ENCODE data around the gene SCARF2. TPM values are rescaled to one million over a fixed set of nuclear protein-coding genes. Genes with fewer than 3 reads are reported as not detected.
A peak's percentile ranks its signal among the peaks of the same experiment; 100 is the strongest.

The SCARF2 gene
- total RNA-seq, 1 donor from 2014 or later = 30.6 TPM

- DNase-seq (ENCODE audit: low spot score) (peak; percentile 62), ATAC-seq (no peak)
- intact Hi-C loops (cut with DNase I) = no loop called here
These were observed 6.0 kb downstream of the SCARF2 start for GRCh38 chr22:20431511-20432192.

DNA sequence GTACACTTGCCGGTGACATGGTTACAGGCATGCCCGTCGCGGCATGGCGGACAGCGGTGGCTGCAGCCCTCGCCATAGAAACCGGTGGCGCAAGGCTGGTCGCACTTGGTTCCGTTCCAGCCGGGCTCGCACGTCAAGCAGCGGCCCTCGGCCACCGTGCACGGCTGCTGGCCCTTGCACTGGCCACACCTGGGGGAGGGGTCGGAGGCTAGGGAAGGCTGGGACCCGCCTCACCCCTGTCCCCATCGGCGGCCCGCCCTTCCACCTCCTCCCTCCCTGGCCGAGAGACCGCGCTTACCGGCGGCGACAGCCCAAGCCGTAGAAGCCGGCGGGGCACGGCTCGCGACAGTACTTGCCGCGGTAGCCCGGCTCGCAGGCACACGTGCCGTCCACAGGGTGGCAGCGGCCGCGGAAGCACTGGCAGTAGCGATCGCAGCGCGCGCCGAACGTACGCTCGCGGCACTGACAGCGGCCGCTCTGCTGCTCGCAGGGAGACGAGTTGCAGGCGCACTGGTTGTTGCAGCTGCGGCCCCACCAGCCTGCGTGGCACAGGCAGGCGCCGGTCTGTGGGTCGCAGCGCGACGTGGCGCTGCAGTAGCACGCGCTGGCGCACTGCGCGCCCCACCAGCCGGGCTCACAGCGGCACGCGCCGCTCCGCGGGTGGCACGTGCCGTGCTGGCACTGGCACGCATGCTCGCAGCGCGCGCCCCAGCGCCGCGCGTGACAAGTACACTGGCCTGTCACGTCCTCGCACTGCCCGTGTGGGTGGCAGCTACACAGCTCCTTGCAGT lies 6.7 kb downstream of the SCARF2 start:
- intact Hi-C loops (cut with DNase I) = no loop called here
- ATAC-seq (no peak), DNase-seq (ENCODE audit: low spot score) (peak; percentile 63)

- intact Hi-C loops (cut with DNase I) = no loop called here
- ATAC-seq (no peak), DNase-seq (ENCODE audit: low spot score) (peak; percentile 50)
These were observed 7.4 kb downstream of the SCARF2 start for GRCh38 chr22:20430101-20430719.

- peak; percentile 40 for ATAC-seq
- intact Hi-C loops (cut with DNase I) = loop anchor here (10.0 kb wide), 2 partner anchors 65 to 145 kb away; partner anchors contain the start of gene KLHL22
- DNase-seq (ENCODE audit: low spot score) = peak; percentile 80
These were observed 8.1 kb downstream of the SCARF2 start for GRCh38 chr22:20429254-20430100.

DNA sequence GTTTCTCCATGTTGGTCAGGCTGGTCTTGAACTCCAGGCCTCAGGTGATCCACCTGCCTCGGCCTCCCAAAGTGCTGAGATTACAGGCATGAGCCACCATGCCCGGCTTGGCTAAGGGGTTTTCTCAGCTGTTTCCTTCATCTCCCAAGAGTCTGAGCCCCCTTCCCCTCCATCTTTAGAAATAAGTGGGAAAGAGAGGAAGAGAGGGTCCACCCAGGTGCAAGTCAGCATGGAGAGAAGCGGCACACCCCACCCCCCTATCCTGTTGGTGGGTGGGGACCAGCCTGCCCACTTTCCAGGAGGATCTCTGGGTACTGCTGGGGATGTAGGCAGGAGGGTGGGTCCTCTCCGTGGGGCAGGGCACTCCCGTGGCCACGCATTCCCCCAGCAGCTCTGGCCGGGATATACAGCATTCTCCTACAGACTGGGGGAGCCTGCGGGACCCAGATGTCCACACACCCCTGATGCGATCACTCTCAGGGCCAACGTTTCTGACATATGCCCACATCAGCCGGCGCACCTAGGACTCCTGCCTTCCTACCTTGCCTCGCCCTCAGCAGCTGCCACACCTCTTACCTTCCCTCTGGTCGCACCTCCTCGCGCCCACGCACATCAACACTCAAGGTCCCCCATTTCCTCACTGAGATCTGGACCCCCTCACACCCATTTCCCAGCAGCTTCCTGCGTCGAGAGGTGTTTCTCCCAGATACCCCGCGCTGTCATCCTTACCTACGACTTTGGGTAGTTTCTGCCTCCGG lies 8.9 kb downstream of the SCARF2 start:
- DNase-seq (ENCODE audit: low spot score) (peak; percentile 48), ATAC-seq (no peak)
- intact Hi-C loops (cut with DNase I) = loop anchor here (10.0 kb wide), 2 partner anchors 66 to 146 kb away; partner anchors contain the start of gene KLHL22

- ATAC-seq (no peak), DNase-seq (ENCODE audit: low spot score) (peak; percentile 39)
- intact Hi-C loops (cut with DNase I) = loop anchor here (10.0 kb wide), 2 partner anchors 67 to 147 kb away; partner anchors contain the start of gene KLHL22
These were observed 9.6 kb downstream of the SCARF2 start for GRCh38 chr22:20427945-20428417.

DNA sequence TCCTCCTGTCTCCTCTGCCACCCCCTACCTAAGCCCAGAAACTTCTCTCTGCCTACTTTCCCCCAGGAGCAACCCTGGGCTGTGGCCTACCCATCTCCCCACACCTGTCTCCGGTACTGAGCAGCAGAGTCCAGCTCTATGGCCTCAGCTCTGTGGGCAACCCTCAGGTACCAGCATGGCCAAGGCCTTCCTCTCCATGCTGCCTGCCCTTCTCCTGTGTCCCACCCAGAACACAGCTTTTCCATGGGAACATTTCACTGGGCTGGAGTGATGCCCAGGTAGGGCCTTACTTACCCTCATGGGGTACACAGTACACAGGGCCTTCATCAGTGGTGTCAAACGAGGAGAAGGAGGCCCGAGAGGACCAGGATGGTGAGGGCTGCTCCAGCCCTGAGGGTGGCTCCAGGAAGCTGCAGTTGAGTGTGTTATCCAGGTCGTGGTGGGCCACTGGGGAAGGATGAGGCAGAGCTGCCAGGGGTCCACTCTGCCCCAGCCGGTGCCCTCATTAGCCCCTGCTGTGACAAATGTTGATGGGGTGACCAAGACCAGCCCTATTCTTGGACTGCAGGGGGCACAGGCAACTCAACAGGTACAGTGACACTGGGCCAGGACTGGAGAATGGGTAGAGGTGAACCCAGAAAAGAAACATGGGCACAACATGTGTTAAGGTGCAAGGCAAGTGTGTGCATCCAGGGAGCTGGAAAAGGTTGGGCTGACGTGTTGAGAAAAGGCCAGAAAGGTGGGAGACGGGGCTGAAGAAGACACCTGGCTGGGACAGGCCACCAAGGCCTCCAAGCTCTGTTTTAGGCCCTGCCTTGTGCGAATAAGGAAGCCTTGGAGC lies 10.3 kb downstream of the SCARF2 start:
- ATAC-seq (no peak), DNase-seq (ENCODE audit: low spot score) (no peak)
- intact Hi-C loops (cut with DNase I) = loop anchor here (10.0 kb wide), 2 partner anchors 67 to 147 kb away; partner anchors contain the start of gene KLHL22

DNA sequence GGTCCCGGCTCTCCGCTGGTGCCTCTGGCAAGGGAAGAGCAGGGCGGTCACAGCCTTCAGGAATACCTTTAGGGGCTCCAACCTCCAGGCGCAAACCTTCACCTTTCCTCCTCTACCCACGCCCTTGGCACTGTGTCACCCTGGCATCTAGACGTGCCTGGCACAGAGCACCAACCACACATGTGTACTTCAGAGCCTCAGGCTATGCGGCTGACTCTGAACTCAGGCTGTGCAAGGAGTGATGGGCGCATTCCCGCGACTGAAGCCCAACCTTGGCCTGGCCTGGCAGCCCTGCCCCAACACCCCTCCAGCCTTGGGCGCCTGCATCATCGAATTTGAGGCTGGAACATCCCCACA lies 11.4 kb downstream of the SCARF2 start:
- DNase-seq (ENCODE audit: low spot score) = no peak
- intact Hi-C loops (cut with DNase I) = loop anchor here (10.0 kb wide), 2 partner anchors 69 to 149 kb away; partner anchors contain the start of gene KLHL22
- ATAC-seq = no peak

- DNase-seq (ENCODE audit: low spot score) (no peak), ATAC-seq (no peak)
- intact Hi-C loops (cut with DNase I) = loop anchor here (10.0 kb wide), 2 partner anchors 69 to 149 kb away; partner anchors contain the start of gene KLHL22
These were observed 11.9 kb downstream of the SCARF2 start for GRCh38 chr22:20425566-20426258.

- no peak for ATAC-seq
- intact Hi-C loops (cut with DNase I) = loop anchor here (5.0 to 10.0 kb wide), 3 partner anchors 32 to 150 kb away; partner anchors contain the start of gene KLHL22
- no peak for DNase-seq (ENCODE audit: low spot score)
These were observed 12.6 kb downstream of the SCARF2 start for GRCh38 chr22:20424932-20425565.

DNA sequence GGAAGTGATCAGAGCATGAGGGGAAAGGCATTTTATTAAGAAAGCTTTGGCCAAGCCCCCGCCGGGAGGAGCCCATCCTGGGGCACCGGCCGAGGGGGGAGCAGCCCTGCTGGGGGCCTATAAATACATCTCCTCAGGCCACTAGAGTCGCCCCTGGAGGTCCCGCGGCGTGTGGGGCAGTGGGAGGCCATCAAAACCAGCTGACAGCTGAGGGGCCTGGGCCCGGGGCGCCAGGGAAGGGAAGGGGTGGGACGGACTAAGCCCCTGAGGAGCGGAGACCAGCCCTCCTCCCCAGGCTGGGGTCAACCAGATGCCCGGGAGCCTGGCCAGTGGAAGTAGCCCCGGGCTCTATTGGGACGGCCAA lies 13.1 kb downstream of the SCARF2 start:
- no peak for DNase-seq (ENCODE audit: low spot score)
- intact Hi-C loops (cut with DNase I) = loop anchor here (5.0 to 10.0 kb wide), 3 partner anchors 33 to 150 kb away; partner anchors contain the start of gene KLHL22
- peak; percentile 44 for ATAC-seq

DNA sequence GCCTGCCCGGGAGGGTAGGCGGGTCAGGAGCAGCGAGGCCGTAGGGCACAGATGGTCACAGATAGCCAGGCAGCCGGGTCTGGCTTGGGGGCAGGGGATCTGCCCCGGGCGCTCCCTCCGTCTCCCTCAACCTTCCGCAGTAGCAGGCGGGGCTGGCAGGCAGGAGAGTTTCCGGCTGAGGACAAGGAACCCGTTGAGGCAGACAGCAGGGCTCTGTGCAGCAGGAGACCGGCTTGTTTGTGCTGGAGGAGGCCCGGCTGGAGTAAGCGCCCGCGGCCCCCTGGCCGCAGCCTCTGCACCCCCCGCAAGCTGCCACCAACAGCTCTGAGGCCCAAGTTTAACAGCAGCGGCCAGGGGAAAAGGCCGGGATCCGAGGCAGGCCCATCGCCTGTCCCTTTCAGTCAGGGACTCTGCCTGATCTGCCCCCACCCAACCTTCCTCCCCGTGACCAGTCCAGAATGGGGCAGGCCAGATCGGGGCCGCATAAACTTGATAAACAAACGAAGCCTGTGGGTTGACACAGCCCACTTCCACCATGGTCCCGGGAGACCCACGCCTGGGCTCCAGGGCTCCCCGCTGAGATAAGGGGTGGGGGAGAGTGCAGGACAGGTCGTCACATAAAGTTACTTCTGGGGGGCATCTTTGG lies 13.6 kb downstream of the SCARF2 start:
- DNase-seq (ENCODE audit: low spot score) = no peak
- ATAC-seq = peak; percentile 66
- intact Hi-C loops (cut with DNase I) = loop anchor here (5.0 to 10.0 kb wide), 3 partner anchors 33 to 151 kb away; partner anchors contain the start of gene KLHL22

- peak; percentile 62 for ATAC-seq
- DNase-seq (ENCODE audit: low spot score) = peak; percentile 78
- intact Hi-C loops (cut with DNase I) = loop anchor here (5.0 to 10.0 kb wide), 3 partner anchors 34 to 152 kb away; partner anchors contain the start of gene KLHL22
These were observed 14.4 kb downstream of the SCARF2 start for GRCh38 chr22:20423008-20423905.

Measured in sciatic nerve (tissue), 2 donors.